Activated naive CD8-positive, alpha-beta T cell treated with anti-CD3 and anti-CD28 coated beads, Interleukin-2, amount 50 U/mL, for 24 hours (primary cell): ENCODE measurements around the gene OVOL3.

Source experiments
- ATAC-seq: fragments of 150-1000 bp; cut with Tn5 transposase; one replicate; pipeline ENCODE4 v1.10.0; 2021
- DNase-seq: peaks from one replicate; pipeline ENCODE4 v3.0.0; 2021
- H3K27ac Mint-ChIP-seq: one replicate; pipeline ENCODE4 v1.8.0; 2021; ENCODE audit warnings: mild to moderate bottlenecking, mixed read lengths
- H3K27me3 Mint-ChIP-seq: one replicate; pipeline ENCODE4 v1.8.0; 2021; ENCODE audit warnings: mixed read lengths
- H3K36me3 Mint-ChIP-seq: one replicate; pipeline ENCODE4 v1.8.0; 2021; ENCODE audit warnings: low read depth, mixed read lengths
- H3K4me1 Mint-ChIP-seq: one replicate; pipeline ENCODE4 v1.8.0; 2021; ENCODE audit warnings: mixed read lengths
- H3K4me3 Mint-ChIP-seq: one replicate; pipeline ENCODE4 v1.8.0; 2021; ENCODE audit warnings: mild to moderate bottlenecking, moderate library complexity, mixed read lengths
- H3K9me3 Mint-ChIP-seq: one replicate; pipeline ENCODE4 v1.8.0; 2021; ENCODE audit warnings: mixed read lengths

The OVOL3 gene

GRCh38 chr19:36136964-36137686 lies 26.2 kb downstream of the OVOL3 start:
- no peak for ATAC-seq
- H3K36me3 Mint-ChIP-seq = peaks cover 9% of the 10 kb centered on the region
- H3K4me1 Mint-ChIP-seq = peaks cover 27% of the 10 kb centered on the region
- no peak for DNase-seq
- no peaks in the 10 kb centered on the region for H3K9me3 Mint-ChIP-seq
- peak overlapping the region; percentile 22 for H3K27ac Mint-ChIP-seq
- H3K4me3 Mint-ChIP-seq = no peak overlapping the region
- H3K27me3 Mint-ChIP-seq = no peaks in the 10 kb centered on the region

- peak overlapping the region; percentile 94 for H3K4me3 Mint-ChIP-seq
- no peaks in the 10 kb centered on the region for H3K27me3 Mint-ChIP-seq
- DNase-seq = no peak
- ATAC-seq = no peak
- peak overlapping the region; percentile 95 for H3K27ac Mint-ChIP-seq
- H3K9me3 Mint-ChIP-seq = no peaks in the 10 kb centered on the region
- H3K36me3 Mint-ChIP-seq = peaks cover 18% of the 10 kb centered on the region
- peaks cover 18% of the 10 kb centered on the region for H3K4me1 Mint-ChIP-seq
Observed at GRCh38 chr19:36139120-36139472, 28.2 kb downstream of the OVOL3 start.

DNA sequence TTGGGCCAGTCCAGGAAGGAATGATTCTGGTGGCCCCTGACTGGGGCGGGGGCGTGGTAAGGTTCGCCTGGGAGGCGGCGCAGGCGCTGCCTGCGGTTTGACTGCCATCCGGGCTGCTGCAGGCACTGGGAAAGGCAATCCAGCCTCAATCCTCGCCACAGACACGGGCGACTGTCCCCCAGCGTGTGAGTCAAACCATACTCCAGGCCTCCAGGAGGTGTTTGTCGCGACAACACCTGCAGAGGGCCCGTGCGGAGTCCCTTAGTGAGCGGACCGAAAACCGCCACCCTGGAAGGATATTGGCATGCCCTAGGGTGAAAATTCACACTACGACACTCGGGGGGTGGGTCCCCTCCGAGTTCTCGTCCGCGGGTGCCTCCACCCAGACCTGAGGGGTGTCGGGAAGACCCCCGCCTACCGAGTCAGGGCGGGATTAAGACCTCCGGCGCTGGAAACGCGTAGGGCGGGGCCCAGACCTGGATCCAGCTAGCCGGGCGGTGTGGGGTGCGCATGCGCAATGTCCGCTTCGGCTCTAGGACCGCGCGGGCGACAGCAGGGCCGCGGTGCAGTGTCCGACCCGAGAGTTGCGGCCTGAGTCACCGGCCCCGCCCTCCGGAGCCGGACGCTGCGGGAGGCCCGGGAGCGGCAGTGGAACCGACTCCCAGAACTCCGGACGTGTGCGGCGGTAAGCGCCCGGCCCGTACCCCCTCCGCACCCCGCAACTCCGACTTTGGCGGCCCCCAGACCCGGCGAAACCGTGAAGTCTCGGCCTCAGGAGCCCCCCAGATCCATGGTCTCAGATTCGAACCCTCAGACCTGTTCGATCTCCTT lies 28.7 kb downstream of the OVOL3 start, which contains the start of gene CAPNS1:
CAPNS1 (plus strand) TSS at position 594 of the 831 bp plus-strand sequence. CDS start 946 bp downstream, outside the sequence.
- peaks cover 18% of the 10 kb centered on the region for H3K36me3 Mint-ChIP-seq
- no peaks in the 10 kb centered on the region for H3K27me3 Mint-ChIP-seq
- peak within 1 kb of the TSS; percentile 94 for H3K4me3 Mint-ChIP-seq
- peak within 1 kb of the TSS; percentile 95 for H3K27ac Mint-ChIP-seq
- DNase-seq (peak; percentile 98), ATAC-seq (peak; percentile 80)
- peaks cover 18% of the 10 kb centered on the region for H3K4me1 Mint-ChIP-seq
- no peaks in the 10 kb centered on the region for H3K9me3 Mint-ChIP-seq

GRCh38 chr19:36140304-36141038 lies 29.5 kb downstream of the OVOL3 start:
- H3K27me3 Mint-ChIP-seq = no peaks in the 10 kb centered on the region
- peaks cover 18% of the 10 kb centered on the region for H3K4me1 Mint-ChIP-seq
- H3K9me3 Mint-ChIP-seq = no peaks in the 10 kb centered on the region
- ATAC-seq = peak; percentile 26
- peak overlapping the region; percentile 94 for H3K4me3 Mint-ChIP-seq
- peak; percentile 66 for DNase-seq
- H3K27ac Mint-ChIP-seq = peak overlapping the region; percentile 95
- peaks cover 18% of the 10 kb centered on the region for H3K36me3 Mint-ChIP-seq

DNA sequence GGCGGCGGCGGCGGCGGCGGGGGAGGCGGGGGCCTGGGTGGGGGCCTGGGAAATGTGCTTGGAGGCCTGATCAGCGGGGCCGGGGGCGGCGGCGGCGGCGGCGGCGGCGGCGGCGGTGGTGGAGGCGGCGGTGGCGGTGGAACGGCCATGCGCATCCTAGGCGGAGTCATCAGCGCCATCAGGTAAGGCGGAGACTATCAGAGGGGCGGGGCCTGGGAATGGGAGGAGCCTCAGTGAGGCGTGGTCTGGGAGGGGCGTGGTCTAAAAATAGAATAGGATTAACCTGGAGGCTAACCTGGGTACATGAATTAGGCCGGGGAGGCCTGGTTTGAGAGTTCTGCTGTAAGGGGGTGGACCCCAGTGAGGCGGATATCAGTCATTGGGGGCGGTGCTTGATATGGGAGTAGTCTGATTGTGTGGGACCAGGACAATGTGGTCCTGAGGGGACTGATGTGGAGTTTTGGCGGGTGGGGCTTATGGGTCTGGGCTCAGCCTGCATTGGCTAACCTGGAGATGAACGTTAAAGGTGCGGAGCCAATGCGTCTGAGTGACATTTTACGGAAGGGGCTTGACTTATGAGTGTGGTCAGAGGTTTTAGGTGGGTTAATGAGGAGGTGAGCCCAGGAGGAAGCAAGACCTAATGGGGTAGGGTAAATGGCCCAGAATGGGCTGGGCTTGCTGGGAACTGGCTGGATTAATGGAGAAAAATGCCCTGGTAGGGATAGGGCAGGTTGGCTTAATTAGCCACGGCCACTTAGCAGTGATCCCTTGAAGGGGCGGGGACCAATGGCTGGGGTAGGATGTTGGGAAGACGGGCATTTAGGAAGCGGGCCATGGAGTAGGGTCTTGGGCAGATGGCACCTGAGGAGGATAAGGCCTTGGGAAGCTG lies 30.3 kb downstream of the OVOL3 start:
- peaks cover 26% of the 10 kb centered on the region for H3K36me3 Mint-ChIP-seq
- peaks cover 18% of the 10 kb centered on the region for H3K4me1 Mint-ChIP-seq
- H3K9me3 Mint-ChIP-seq = no peaks in the 10 kb centered on the region
- H3K27me3 Mint-ChIP-seq = no peaks in the 10 kb centered on the region
- DNase-seq (peak; percentile 90), ATAC-seq (peak; percentile 59)
- H3K27ac Mint-ChIP-seq = peak overlapping the region; percentile 95
- H3K4me3 Mint-ChIP-seq = peak overlapping the region; percentile 94

GRCh38 chr19:36142046-36142445 lies 31.1 kb downstream of the OVOL3 start:
- Mint-ChIP-seq H3K27ac (peak overlapping the region; percentile 52), H3K9me3 (no peaks in the 10 kb centered on the region), H3K4me3 (peak overlapping the region; percentile 22)

DNA sequence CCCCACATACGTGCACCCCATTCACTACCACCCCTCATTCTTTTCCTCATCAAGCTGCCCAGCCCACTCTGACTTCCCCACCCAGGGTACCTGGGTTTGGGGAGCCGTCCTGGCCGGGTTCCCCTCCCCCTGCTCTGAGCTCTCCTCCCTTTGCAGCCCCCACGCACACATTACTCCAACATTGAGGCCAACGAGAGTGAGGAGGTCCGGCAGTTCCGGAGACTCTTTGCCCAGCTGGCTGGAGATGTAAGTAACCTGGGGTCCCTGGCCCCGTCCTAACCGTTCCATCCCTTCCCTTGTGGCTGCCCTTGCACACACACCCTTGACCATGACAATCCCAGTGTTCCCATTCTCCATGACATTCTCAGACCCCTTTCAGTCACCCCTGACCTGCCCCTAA lies 31.6 kb downstream of the OVOL3 start:
- Mint-ChIP-seq H3K36me3 (peaks cover 35% of the 10 kb centered on the region), H3K27ac (peak overlapping the region; percentile 52), H3K27me3 (no peaks in the 10 kb centered on the region), H3K4me3 (no peak overlapping the region), H3K9me3 (no peaks in the 10 kb centered on the region), H3K4me1 (peaks cover 13% of the 10 kb centered on the region)
- no peak for DNase-seq
- no peak for ATAC-seq

More at GRCh38 chr19:36142046-36142445, 31.1 kb downstream of the OVOL3 start:
- DNase-seq = no peak
- peaks cover 33% of the 10 kb centered on the region for H3K36me3 Mint-ChIP-seq
- no peak for ATAC-seq
- peaks cover 13% of the 10 kb centered on the region for H3K4me1 Mint-ChIP-seq
- H3K27me3 Mint-ChIP-seq = no peaks in the 10 kb centered on the region

DNA sequence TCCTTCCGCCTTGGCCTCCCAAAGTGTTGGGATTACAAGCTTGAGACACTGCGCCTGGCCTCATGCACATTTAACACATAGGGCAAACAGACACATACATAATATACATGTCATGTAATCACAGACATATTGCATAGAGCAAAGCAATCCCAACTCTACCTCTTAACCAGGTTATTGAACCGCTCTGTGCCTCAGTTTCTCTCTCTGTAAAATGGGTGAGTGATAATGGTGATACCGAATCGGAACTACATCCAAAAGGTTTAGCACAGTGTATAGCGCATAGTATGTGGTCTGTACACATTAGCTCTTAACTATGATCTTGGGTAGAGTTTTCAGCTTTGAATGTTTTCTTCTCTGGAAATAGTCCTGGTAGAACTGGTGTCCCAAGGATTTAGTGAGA lies 33.7 kb downstream of the OVOL3 start:
- H3K27me3 Mint-ChIP-seq = no peaks in the 10 kb centered on the region
- ATAC-seq (no peak), DNase-seq (no peak)
- no peak overlapping the region for H3K4me3 Mint-ChIP-seq
- no peaks in the 10 kb centered on the region for H3K9me3 Mint-ChIP-seq
- no peak overlapping the region for H3K27ac Mint-ChIP-seq
- peaks cover 40% of the 10 kb centered on the region for H3K36me3 Mint-ChIP-seq
- peaks cover 11% of the 10 kb centered on the region for H3K4me1 Mint-ChIP-seq

GRCh38 chr19:36149673-36150406 lies 38.9 kb downstream of the OVOL3 start:
- ATAC-seq (peak; percentile 10), DNase-seq (no peak)
- Mint-ChIP-seq H3K4me3 (no peak overlapping the region), H3K36me3 (peaks cover 31% of the 10 kb centered on the region), H3K27me3 (no peaks in the 10 kb centered on the region), H3K9me3 (no peaks in the 10 kb centered on the region), H3K27ac (no peak overlapping the region), H3K4me1 (no peaks in the 10 kb centered on the region)

GRCh38 chr19:36150586-36150985 lies 39.6 kb downstream of the OVOL3 start:
- no peak overlapping the region for H3K4me3 Mint-ChIP-seq
- DNase-seq = no peak
- H3K27ac Mint-ChIP-seq = no peak overlapping the region
- H3K27me3 Mint-ChIP-seq = no peaks in the 10 kb centered on the region
- ATAC-seq = no peak
- H3K36me3 Mint-ChIP-seq = peaks cover 29% of the 10 kb centered on the region
- H3K4me1 Mint-ChIP-seq = no peaks in the 10 kb centered on the region
- H3K9me3 Mint-ChIP-seq = no peaks in the 10 kb centered on the region

- no peak overlapping the region for H3K27ac Mint-ChIP-seq
- peaks cover 21% of the 10 kb centered on the region for H3K36me3 Mint-ChIP-seq
- no peak for DNase-seq
- no peaks in the 10 kb centered on the region for H3K9me3 Mint-ChIP-seq
- H3K27me3 Mint-ChIP-seq = no peaks in the 10 kb centered on the region
- H3K4me3 Mint-ChIP-seq = no peak overlapping the region
- ATAC-seq = no peak
- H3K4me1 Mint-ChIP-seq = no peaks in the 10 kb centered on the region
Observed at GRCh38 chr19:36151144-36152018, 40.4 kb downstream of the OVOL3 start.

GRCh38 chr19:36152019-36152351 lies 41.0 kb downstream of the OVOL3 start:
- Mint-ChIP-seq H3K27ac (no peak overlapping the region), H3K36me3 (peaks cover 16% of the 10 kb centered on the region), H3K9me3 (no peaks in the 10 kb centered on the region), H3K4me1 (no peaks in the 10 kb centered on the region), H3K4me3 (no peak overlapping the region), H3K27me3 (no peaks in the 10 kb centered on the region)
- DNase-seq = no peak
- ATAC-seq = no peak
